Endodermal cell (in vitro differentiated cells): ENCODE data around the gene AQR. TPM values are rescaled to one million over a fixed set of nuclear protein-coding genes. Genes with fewer than 3 reads are reported as not detected.

Experiments
- DNase-seq: peaks from one replicate; pipeline ENCODE4 v3.0.0-alpha.2; 2017
- H3K27ac ChIP-seq: 2 replicates; pipeline ENCODE4 v1.5.1; 2013; ENCODE audit warnings: mild to moderate bottlenecking, low read depth, low read length, moderate library complexity
- H3K27me3 ChIP-seq: 2 replicates; pipeline ENCODE4 v1.6.1; 2013; ENCODE audit warnings: mild to moderate bottlenecking, low read length, moderate library complexity; ENCODE audit not compliant: insufficient read depth, control insufficient read depth, poor library complexity, severe bottlenecking
- H3K36me3 ChIP-seq: 2 replicates; pipeline ENCODE4 v1.7.0; 2013; ENCODE audit warnings: mild to moderate bottlenecking, low read length, moderate library complexity; ENCODE audit not compliant: control insufficient read depth, insufficient read depth
- H3K4me1 ChIP-seq: one replicate; pipeline ENCODE4 v1.7.0; 2013; ENCODE audit warnings: low read length; ENCODE audit not compliant: control insufficient read depth, insufficient read depth
- H3K4me3 ChIP-seq: 2 replicates; pipeline ENCODE4 v1.5.1; 2013; ENCODE audit warnings: mild to moderate bottlenecking, low read length, moderate library complexity
- H3K9ac ChIP-seq: 2 replicates; pipeline ENCODE4 v1.6.1; 2013; ENCODE audit warnings: mild to moderate bottlenecking, low read length, moderate library complexity; ENCODE audit not compliant: poor library complexity, severe bottlenecking; ENCODE audit errors: extremely low read depth
- H3K9me3 ChIP-seq: 2 replicates; pipeline ENCODE4 v1.6.1; 2013; ENCODE audit warnings: mild to moderate bottlenecking, low read length, moderate library complexity; ENCODE audit not compliant: control insufficient read depth
- H3K27ac Mint-ChIP-seq: 2 replicates; pipeline ENCODE4 v1.8.0; 2020; ENCODE audit warnings: mixed read lengths
- H3K27me3 Mint-ChIP-seq: 2 replicates; pipeline ENCODE4 v1.8.0; 2021; ENCODE audit warnings: mild to moderate bottlenecking, mixed read lengths; ENCODE audit not compliant: insufficient read depth
- H3K36me3 Mint-ChIP-seq: 2 replicates; pipeline ENCODE4 v1.8.0; 2020; ENCODE audit warnings: low read depth, mixed read lengths
- H3K4me1 Mint-ChIP-seq: 2 replicates; pipeline ENCODE4 v1.8.0; 2020; ENCODE audit warnings: mixed read lengths
- H3K4me3 Mint-ChIP-seq: 2 replicates; pipeline ENCODE4 v1.8.0; 2020; ENCODE audit warnings: mild to moderate bottlenecking, moderate library complexity, mixed read lengths
- H3K9me3 Mint-ChIP-seq: 2 replicates; pipeline ENCODE4 v1.8.0; 2020; ENCODE audit warnings: mild to moderate bottlenecking, mixed read lengths
- CTCF ChIP-seq: fragments of 200-600 bp; sonication (generic); conservative IDR thresholded peaks from 2 replicates; pipeline ENCODE4 v1.5.0; 2021; ENCODE audit warnings: antibody characterized with exemption, mild to moderate bottlenecking
- WGBS, 2 experiments: methylation state at CpG; one replicate each; pipeline versions ENCODE4 v1.1.5 to v1.1.7; 2013; ENCODE audit warnings: missing lambda C conversion rate in 2 of 2, mixed read lengths in 1 of 2; ENCODE audit not compliant: insufficient coverage in 1 of 2, insufficient read length in 1 of 2; 5-methylcytosine and 5-hydroxymethylcytosine counted together
- total RNA-seq, 2 donors: library from RNA; stranded (reverse); fragmentation: NEBNext Ultra II Directional in 1 of 2; extraction: Animal tissue kit (Norgen Biotek cat#: 25700) in 1 of 2; gene quantifications; 2 replicates in 1 of 2; 3 replicates in 1 of 2; pipeline ENCODE4 v1.2.1, GENCODE V29; 2021

The AQR gene
- total RNA-seq, 2 donors from 2014 or later, result 48.8 to 49.6 TPM

GRCh38 chr15:34865531-34865930, 104.0 kb downstream of the AQR start:
- Histone ChIP-seq H3K36me3 (peaks cover 78% of the 10 kb centered on the region), H3K4me1 (no peaks in the 10 kb centered on the region), H3K27ac (no peak overlapping the region), H3K27me3 (no peaks in the 10 kb centered on the region), H3K4me3 (no peak overlapping the region), H3K9ac (no peak overlapping the region), H3K9me3 (no peaks in the 10 kb centered on the region)
- peaks cover 8% of the 10 kb centered on the region for H3K9me3 Mint-ChIP-seq
- TF ChIP-seq CTCF, result no peak
- WGBS, 2 experiments, result no CpG with 5 or more reads among the region's 1 CpG
- no peak for DNase-seq
- no peaks in the 10 kb centered on the region for H3K4me1 Mint-ChIP-seq
- H3K36me3 Mint-ChIP-seq, result peaks cover 55% of the 10 kb centered on the region
- no peak overlapping the region for H3K4me3 Mint-ChIP-seq
- no peak overlapping the region for H3K27ac Mint-ChIP-seq
- no peaks in the 10 kb centered on the region for H3K27me3 Mint-ChIP-seq

GRCh38 chr15:34861214-34861613, 108.3 kb downstream of the AQR start:
- Mint-ChIP-seq H3K36me3 (peaks cover 36% of the 10 kb centered on the region), H3K9me3 (no peaks in the 10 kb centered on the region), H3K27ac (no peak overlapping the region), H3K4me3 (no peak overlapping the region), H3K4me1 (no peaks in the 10 kb centered on the region), H3K27me3 (no peaks in the 10 kb centered on the region)
- Histone ChIP-seq H3K4me3 (no peak overlapping the region), H3K9me3 (no peaks in the 10 kb centered on the region), H3K4me1 (no peaks in the 10 kb centered on the region), H3K27ac (no peak overlapping the region), H3K27me3 (no peaks in the 10 kb centered on the region), H3K9ac (no peak overlapping the region), H3K36me3 (peaks cover 80% of the 10 kb centered on the region)
- no peak for DNase-seq
- WGBS, 2 experiments, result 95 to 100% methylated on average over 3 to 4 of the region's 4 CpGs
- TF ChIP-seq CTCF, result no peak

GRCh38 chr15:34855893-34856292, 113.6 kb downstream of the AQR start:
- peaks cover 58% of the 10 kb centered on the region for H3K36me3 ChIP-seq
- no peak for DNase-seq
- no peaks in the 10 kb centered on the region for H3K27me3 ChIP-seq
- Mint-ChIP-seq H3K27ac (no peak overlapping the region), H3K4me3 (no peak overlapping the region), H3K27me3 (no peaks in the 10 kb centered on the region), H3K4me1 (no peaks in the 10 kb centered on the region), H3K36me3 (peaks cover 33% of the 10 kb centered on the region), H3K9me3 (no peaks in the 10 kb centered on the region)
- H3K4me1 ChIP-seq, result no peaks in the 10 kb centered on the region
- H3K4me3 ChIP-seq, result no peak overlapping the region
- no peaks in the 10 kb centered on the region for H3K9me3 ChIP-seq
- no peak overlapping the region for H3K9ac ChIP-seq
- TF ChIP-seq CTCF, result no peak
- H3K27ac ChIP-seq, result no peak overlapping the region
